Loucy (cell line): ENCODE measurements around the gene BRIX1.

Experiments
- EZH2phosphoT487 ChIP-seq: fragments of 200-600 bp; IDR thresholded peaks from 2 replicates; pipeline ENCODE4 v1.6.1; 2018; ENCODE audit warnings: antibody characterized with exemption, mild to moderate bottlenecking, moderate library complexity, borderline replicate concordance
- TF ChIP-seq, protein P1 (sequence below): fragments of 200-600 bp; sonication (generic); conservative IDR thresholded peaks from 2 replicates; pipeline ENCODE4 v1.5.1; 2014; ENCODE audit warnings: mild to moderate bottlenecking, antibody characterized with exemption, low read length

DNA sequence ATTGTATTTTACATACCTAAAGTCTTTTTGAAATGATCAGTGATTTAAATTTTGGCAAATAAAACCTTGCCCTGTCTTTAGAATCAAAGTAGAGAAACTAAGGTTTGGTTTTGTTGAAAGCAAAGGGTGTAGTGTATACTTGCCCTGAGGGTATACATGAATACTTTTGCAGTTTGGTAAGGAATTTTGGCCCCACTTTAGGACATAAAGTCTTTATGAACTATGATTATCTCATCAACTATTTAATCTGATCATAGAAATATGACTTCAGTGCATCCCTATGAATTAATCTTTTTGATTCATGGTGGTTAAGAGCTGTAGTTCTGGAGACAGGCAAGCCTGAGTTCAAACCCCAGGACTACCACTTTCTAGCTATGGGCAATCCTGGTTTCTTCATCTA lies 17.9 kb upstream of the BRIX1 start:
- TF ChIP-seq EZH2phosphoT487 = no peak
- TF ChIP-seq, protein P1, sequence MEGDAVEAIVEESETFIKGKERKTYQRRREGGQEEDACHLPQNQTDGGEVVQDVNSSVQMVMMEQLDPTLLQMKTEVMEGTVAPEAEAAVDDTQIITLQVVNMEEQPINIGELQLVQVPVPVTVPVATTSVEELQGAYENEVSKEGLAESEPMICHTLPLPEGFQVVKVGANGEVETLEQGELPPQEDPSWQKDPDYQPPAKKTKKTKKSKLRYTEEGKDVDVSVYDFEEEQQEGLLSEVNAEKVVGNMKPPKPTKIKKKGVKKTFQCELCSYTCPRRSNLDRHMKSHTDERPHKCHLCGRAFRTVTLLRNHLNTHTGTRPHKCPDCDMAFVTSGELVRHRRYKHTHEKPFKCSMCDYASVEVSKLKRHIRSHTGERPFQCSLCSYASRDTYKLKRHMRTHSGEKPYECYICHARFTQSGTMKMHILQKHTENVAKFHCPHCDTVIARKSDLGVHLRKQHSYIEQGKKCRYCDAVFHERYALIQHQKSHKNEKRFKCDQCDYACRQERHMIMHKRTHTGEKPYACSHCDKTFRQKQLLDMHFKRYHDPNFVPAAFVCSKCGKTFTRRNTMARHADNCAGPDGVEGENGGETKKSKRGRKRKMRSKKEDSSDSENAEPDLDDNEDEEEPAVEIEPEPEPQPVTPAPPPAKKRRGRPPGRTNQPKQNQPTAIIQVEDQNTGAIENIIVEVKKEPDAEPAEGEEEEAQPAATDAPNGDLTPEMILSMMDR = no peak
